ENCODE measurements around the gene GFM1. TPM values are rescaled to one million over a fixed set of nuclear protein-coding genes. Genes with fewer than 3 reads are reported as not detected.

Gene GFM1
- total and polyA plus RNA-seq, 7 donors, result 49.3 to 83.3 (median 64.0) TPM

- 96 to 97% (median 97%) methylated on average over 1 of the region's 1 CpG for WGBS, 3 donors
- H3K4me1 ChIP-seq, result no peaks in the 10 kb centered on the region
- ATAC-seq (no peak), DNase-seq (no peak)
- peaks cover 8 to 100% of the 10 kb centered on the region in 2 donors for H3K36me3 ChIP-seq (ENCODE audit: insufficient read depth in 1 of 2, low read depth in 1 of 2)
- TF ChIP-seq CTCF (IDR thresholded peaks at IDR 0.05), result no peak
- intact Hi-C loops (cut with DNase I), result no loop called here
- no peak overlapping the region for H3K4me3 ChIP-seq
- H3K27me3 ChIP-seq (ENCODE audit: insufficient read depth in 3 of 3, low read length in 2 of 3), result no peaks in the 10 kb centered on the region
- no peaks in the 10 kb centered on the region for H3K9me3 ChIP-seq
- no peak overlapping the region for H3K27ac ChIP-seq
These were observed 19.5 kb downstream of the GFM1 start for GRCh38 chr3:158663832-158664231.

- Histone ChIP-seq H3K27ac (no peak overlapping the region), H3K36me3 (ENCODE audit: insufficient read depth in 1 of 2, low read depth in 1 of 2) (peaks cover under 1 to 100% of the 10 kb centered on the region in 2 donors), H3K4me1 (no peaks in the 10 kb centered on the region), H3K4me3 (no peak overlapping the region), H3K27me3 (ENCODE audit: insufficient read depth in 3 of 3, low read length in 2 of 3) (no peaks in the 10 kb centered on the region), H3K9me3 (no peaks in the 10 kb centered on the region)
- intact Hi-C loops (cut with DNase I), result no loop called here
- DNase-seq (no peak), ATAC-seq (no peak)
- WGBS, 3 donors, result 79 to 85% (median 81%) methylated on average over 3 of the region's 3 CpGs
- TF ChIP-seq CTCF (IDR thresholded peaks at IDR 0.05), result no peak
These were observed 22.1 kb downstream of the GFM1 start for GRCh38 chr3:158666416-158666815.

- 79 to 90% (median 82%) methylated on average over 2 of the region's 2 CpGs for WGBS, 3 donors
These were observed 24.2 kb downstream of the GFM1 start for GRCh38 chr3:158668506-158668905.

GRCh38 chr3:158671821-158672214 lies 27.5 kb downstream of the GFM1 start:
- no peak for DNase-seq
- Histone ChIP-seq H3K4me1 (no peaks in the 10 kb centered on the region), H3K36me3 (ENCODE audit: insufficient read depth in 1 of 2, low read depth in 1 of 2) (peaks cover 0 to 71% of the 10 kb centered on the region in 2 donors), H3K9me3 (no peaks in the 10 kb centered on the region), H3K4me3 (peak overlapping the region; percentile 65), H3K27me3 (ENCODE audit: insufficient read depth in 3 of 3, low read length in 2 of 3) (no peaks in the 10 kb centered on the region), H3K27ac (peak overlapping the region; percentile 61)
- WGBS, 3 donors, result 48 to 62% (median 52%) methylated on average over 6 of the region's 6 CpGs
- TF ChIP-seq CTCF (IDR thresholded peaks at IDR 0.05), result no peak
- peak in 1 of 4 donors; percentile 8 for ATAC-seq
- intact Hi-C loops (cut with DNase I), result loop anchor here in 1 of 2 donors (5.0 kb wide), 1 partner anchor 120 kb away; no protein-coding TSS in a partner anchor

More at GRCh38 chr3:158668506-158668905, 24.2 kb downstream of the GFM1 start:
- H3K4me1 ChIP-seq, result no peaks in the 10 kb centered on the region
- no peak overlapping the region for H3K4me3 ChIP-seq
- H3K27me3 ChIP-seq (ENCODE audit: insufficient read depth in 3 of 3, low read length in 2 of 3), result no peaks in the 10 kb centered on the region
- ATAC-seq, result no peak
- H3K27ac ChIP-seq, result no peak overlapping the region
- DNase-seq, result no peak
- TF ChIP-seq CTCF (IDR thresholded peaks at IDR 0.05), result no peak
- H3K9me3 ChIP-seq, result no peaks in the 10 kb centered on the region
- H3K36me3 ChIP-seq (ENCODE audit: insufficient read depth in 1 of 2, low read depth in 1 of 2), result peaks cover 0 to 89% of the 10 kb centered on the region in 2 donors
- intact Hi-C loops (cut with DNase I), result no loop called here

Data from psoas muscle (tissue), 8 donors.